GM23338 (cell line): ENCODE results near the gene C6orf136.

Experiments used
- CREB1 ChIP-seq: fragments of 250-450 bp; sonication (Bioruptor Pico); IDR thresholded peaks from 2 replicates; pipeline ENCODE4 v1.5.0; 2020; ENCODE audit warnings: low read depth, mild to moderate bottlenecking, moderate library complexity
- CTCF ChIP-seq, 2 experiments: fragments of 200-600 bp in 1 of 2; sonication (generic) in 1 of 2; conservative IDR thresholded peaks; 2 replicates each; pipeline versions ENCODE4 v1.5.1 to v1.6.1; 2016 to 2017; ENCODE audit warnings: antibody characterized with exemption in 2 of 2, low read depth in 2 of 2, mild to moderate bottlenecking in 2 of 2, moderate library complexity in 1 of 2
- ETS1 ChIP-seq: IDR thresholded peaks from 2 replicates; pipeline ENCODE4 v1.6.1; 2016; ENCODE audit warnings: antibody characterized with exemption
- EZH2 ChIP-seq: fragments of 200-600 bp; sonication (generic); IDR thresholded peaks from one replicate; pipeline ENCODE4 v1.8.0; 2017; ENCODE audit warnings: antibody characterized with exemption, mild to moderate bottlenecking, low read depth; ENCODE audit not compliant: unreplicated experiment
- EZH2phosphoT487 ChIP-seq: fragments of 200-600 bp; sonication (generic); IDR thresholded peaks from one replicate; pipeline ENCODE4 v1.8.1; 2018; ENCODE audit warnings: antibody characterized with exemption; ENCODE audit not compliant: unreplicated experiment
- JUNB ChIP-seq: IDR thresholded peaks from one replicate; pipeline ENCODE4 v1.6.1; 2016; ENCODE audit warnings: antibody characterized with exemption; ENCODE audit not compliant: unreplicated experiment
- NANOG ChIP-seq: IDR thresholded peaks from 2 replicates; pipeline ENCODE4 v1.6.1; 2016; ENCODE audit warnings: antibody characterized with exemption, borderline replicate concordance
- POLR2AphosphoS5 ChIP-seq: IDR thresholded peaks from 2 replicates; pipeline ENCODE4 v1.6.1; 2016; ENCODE audit warnings: antibody characterized with exemption, low read depth
- REST ChIP-seq: IDR thresholded peaks from one replicate; pipeline ENCODE4 v1.6.1; 2018; ENCODE audit warnings: antibody characterized with exemption; ENCODE audit not compliant: unreplicated experiment
- ZNF331 ChIP-seq: fragments of 250-450 bp; sonication (Bioruptor Pico); IDR thresholded peaks from 2 replicates; pipeline ENCODE4 v1.5.0; 2020; ENCODE audit warnings: low read depth, mild to moderate bottlenecking, moderate library complexity

DNA sequence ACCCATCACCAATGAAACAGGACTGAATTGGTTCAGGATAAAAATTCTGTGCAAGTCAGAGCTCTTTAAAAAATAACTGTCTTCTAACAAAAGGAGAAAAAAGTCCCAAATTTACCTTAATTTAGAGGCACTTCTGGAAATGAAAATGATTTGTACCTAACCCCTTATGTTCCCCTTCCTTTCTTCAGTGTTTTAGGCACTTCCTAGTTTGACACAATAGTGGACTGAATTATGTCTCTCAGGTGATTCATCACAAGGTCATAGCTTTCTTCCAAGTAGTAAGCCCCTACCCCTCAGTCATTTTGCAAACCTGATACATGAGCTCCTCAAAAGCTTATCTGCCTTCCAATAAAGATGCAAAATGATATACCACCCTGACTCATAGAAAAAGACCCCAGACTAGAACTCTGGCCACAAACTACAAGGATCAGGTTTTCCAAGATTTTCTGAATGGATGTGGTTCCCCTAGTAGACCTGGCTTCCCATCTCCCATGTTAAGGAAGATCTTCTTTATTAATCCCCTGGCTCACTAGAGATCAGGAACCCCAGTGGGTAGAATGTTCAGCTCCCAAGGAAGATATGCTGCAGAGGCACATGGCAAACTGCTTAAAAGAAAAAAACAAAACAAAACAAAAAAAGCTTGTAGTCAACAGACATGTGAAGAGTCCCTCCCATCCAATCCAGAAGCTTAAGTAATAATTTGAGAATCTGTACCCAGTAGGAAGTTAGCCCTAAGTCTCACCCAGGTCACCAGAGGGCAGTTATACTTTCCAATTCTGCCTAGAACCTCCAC, 33.5 kb upstream of the C6orf136 start:
- TF ChIP-seq POLR2AphosphoS5 (no peak), EZH2 (no peak), EZH2phosphoT487 (no peak), CTCF (conservative IDR thresholded peaks at IDR 0.05; ENCODE audit: low read depth in 2 of 2) (no peak), REST (no peak), CREB1 (CRISPR knock-in tag) (no peak), JUNB (no peak), ZNF331 (CRISPR knock-in tag) (no peak), NANOG (no peak), ETS1 (no peak)
